Endodermal cell (in vitro differentiated cells): ENCODE measurements around the gene CHRNE. TPM values are rescaled to one million over a fixed set of nuclear protein-coding genes. Genes with fewer than 3 reads are reported as not detected.
"Not testable (repeated sequence)": the region's sequence is repeated elsewhere in the genome, so short reads cannot be mapped to it uniquely, and the experiment has no call there.

Source experiments
- DNase-seq: peaks from one replicate; pipeline ENCODE4 v3.0.0-alpha.2; 2017
- H3K27ac ChIP-seq: 2 replicates; pipeline ENCODE4 v1.5.1; 2013; ENCODE audit warnings: mild to moderate bottlenecking, low read depth, low read length, moderate library complexity
- H3K27me3 ChIP-seq: 2 replicates; pipeline ENCODE4 v1.6.1; 2013; ENCODE audit warnings: mild to moderate bottlenecking, low read length, moderate library complexity; ENCODE audit not compliant: insufficient read depth, control insufficient read depth, poor library complexity, severe bottlenecking
- H3K36me3 ChIP-seq: 2 replicates; pipeline ENCODE4 v1.7.0; 2013; ENCODE audit warnings: mild to moderate bottlenecking, low read length, moderate library complexity; ENCODE audit not compliant: control insufficient read depth, insufficient read depth
- H3K4me1 ChIP-seq: one replicate; pipeline ENCODE4 v1.7.0; 2013; ENCODE audit warnings: low read length; ENCODE audit not compliant: control insufficient read depth, insufficient read depth
- H3K4me3 ChIP-seq: 2 replicates; pipeline ENCODE4 v1.5.1; 2013; ENCODE audit warnings: mild to moderate bottlenecking, low read length, moderate library complexity
- H3K9ac ChIP-seq: 2 replicates; pipeline ENCODE4 v1.6.1; 2013; ENCODE audit warnings: mild to moderate bottlenecking, low read length, moderate library complexity; ENCODE audit not compliant: poor library complexity, severe bottlenecking; ENCODE audit errors: extremely low read depth
- H3K9me3 ChIP-seq: 2 replicates; pipeline ENCODE4 v1.6.1; 2013; ENCODE audit warnings: mild to moderate bottlenecking, low read length, moderate library complexity; ENCODE audit not compliant: control insufficient read depth
- H3K27ac Mint-ChIP-seq: 2 replicates; pipeline ENCODE4 v1.8.0; 2020; ENCODE audit warnings: mixed read lengths
- H3K27me3 Mint-ChIP-seq: 2 replicates; pipeline ENCODE4 v1.8.0; 2021; ENCODE audit warnings: mild to moderate bottlenecking, mixed read lengths; ENCODE audit not compliant: insufficient read depth
- H3K36me3 Mint-ChIP-seq: 2 replicates; pipeline ENCODE4 v1.8.0; 2020; ENCODE audit warnings: low read depth, mixed read lengths
- H3K4me1 Mint-ChIP-seq: 2 replicates; pipeline ENCODE4 v1.8.0; 2020; ENCODE audit warnings: mixed read lengths
- H3K4me3 Mint-ChIP-seq: 2 replicates; pipeline ENCODE4 v1.8.0; 2020; ENCODE audit warnings: mild to moderate bottlenecking, moderate library complexity, mixed read lengths
- H3K9me3 Mint-ChIP-seq: 2 replicates; pipeline ENCODE4 v1.8.0; 2020; ENCODE audit warnings: mild to moderate bottlenecking, mixed read lengths
- WGBS, 2 experiments: methylation state at CpG; one replicate each; pipeline versions ENCODE4 v1.1.5 to v1.1.7; 2013; ENCODE audit warnings: missing lambda C conversion rate in 2 of 2, mixed read lengths in 1 of 2; ENCODE audit not compliant: insufficient coverage in 1 of 2, insufficient read length in 1 of 2; 5-methylcytosine and 5-hydroxymethylcytosine counted together
- total RNA-seq, 2 donors: library from RNA; stranded (reverse); fragmentation: NEBNext Ultra II Directional in 1 of 2; extraction: Animal tissue kit (Norgen Biotek cat#: 25700) in 1 of 2; gene quantifications; 2 replicates in 1 of 2; 3 replicates in 1 of 2; pipeline ENCODE4 v1.2.1, GENCODE V29; 2021
- TF ChIP-seq, protein P1 (sequence below): fragments of 200-600 bp; sonication (generic); conservative IDR thresholded peaks from 2 replicates; pipeline ENCODE4 v1.5.0; 2021; ENCODE audit warnings: antibody characterized with exemption, mild to moderate bottlenecking

The CHRNE gene
- total RNA-seq, 2 donors from 2014 or later: 0.71 to 1.2 TPM

DNA sequence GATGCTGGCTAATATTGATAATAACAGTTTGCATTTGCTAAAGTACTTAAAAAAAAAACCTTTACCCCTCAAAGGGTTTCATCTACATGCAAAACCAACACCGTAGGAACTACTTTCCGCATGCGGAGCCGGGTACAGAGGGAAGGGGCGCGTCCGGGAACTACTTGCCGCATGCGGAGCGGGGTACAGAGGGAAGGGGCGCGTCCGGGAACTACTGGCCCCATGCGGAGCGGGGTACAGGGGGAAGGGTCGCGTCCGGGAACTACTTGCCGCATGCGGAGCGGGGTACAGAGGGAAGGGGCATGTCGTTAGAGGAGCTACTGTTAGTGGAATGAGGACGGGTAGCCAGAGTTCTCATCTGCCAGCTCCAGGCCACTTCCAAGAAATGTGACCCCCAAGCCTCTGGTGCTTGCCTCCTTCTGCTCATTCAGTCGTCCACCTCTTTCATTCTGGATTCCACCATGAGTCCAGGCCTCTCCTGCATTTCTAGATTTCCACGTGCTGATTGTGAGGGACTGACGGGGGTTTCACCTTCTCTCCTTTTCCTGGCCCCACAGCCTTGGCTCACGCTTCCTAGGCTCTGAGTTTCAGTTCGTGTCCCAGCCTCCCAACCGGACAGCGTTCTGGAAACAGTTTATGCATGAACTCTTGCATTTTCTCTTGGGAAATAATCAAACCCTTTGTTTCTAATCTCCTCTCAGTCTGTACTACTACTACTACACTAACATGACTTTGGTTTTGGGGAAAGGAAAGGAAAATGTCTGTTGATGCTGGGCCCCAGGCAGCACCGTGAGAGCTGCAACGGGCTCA, 42.9 kb downstream of the CHRNE start:
- Histone ChIP-seq H3K4me3 (no peak overlapping the region), H3K4me1 (peaks cover 11% of the 10 kb centered on the region), H3K36me3 (peaks cover 7% of the 10 kb centered on the region), H3K9me3 (no peaks in the 10 kb centered on the region), H3K27me3 (no peaks in the 10 kb centered on the region), H3K9ac (no peak overlapping the region), H3K27ac (no peak overlapping the region)
- no peak overlapping the region for H3K4me3 Mint-ChIP-seq
- H3K27me3 Mint-ChIP-seq: no peaks in the 10 kb centered on the region
- 83 to 88% methylated on average over 27 to 32 of the region's 32 CpGs for WGBS, 2 experiments
- TF ChIP-seq, protein P1, sequence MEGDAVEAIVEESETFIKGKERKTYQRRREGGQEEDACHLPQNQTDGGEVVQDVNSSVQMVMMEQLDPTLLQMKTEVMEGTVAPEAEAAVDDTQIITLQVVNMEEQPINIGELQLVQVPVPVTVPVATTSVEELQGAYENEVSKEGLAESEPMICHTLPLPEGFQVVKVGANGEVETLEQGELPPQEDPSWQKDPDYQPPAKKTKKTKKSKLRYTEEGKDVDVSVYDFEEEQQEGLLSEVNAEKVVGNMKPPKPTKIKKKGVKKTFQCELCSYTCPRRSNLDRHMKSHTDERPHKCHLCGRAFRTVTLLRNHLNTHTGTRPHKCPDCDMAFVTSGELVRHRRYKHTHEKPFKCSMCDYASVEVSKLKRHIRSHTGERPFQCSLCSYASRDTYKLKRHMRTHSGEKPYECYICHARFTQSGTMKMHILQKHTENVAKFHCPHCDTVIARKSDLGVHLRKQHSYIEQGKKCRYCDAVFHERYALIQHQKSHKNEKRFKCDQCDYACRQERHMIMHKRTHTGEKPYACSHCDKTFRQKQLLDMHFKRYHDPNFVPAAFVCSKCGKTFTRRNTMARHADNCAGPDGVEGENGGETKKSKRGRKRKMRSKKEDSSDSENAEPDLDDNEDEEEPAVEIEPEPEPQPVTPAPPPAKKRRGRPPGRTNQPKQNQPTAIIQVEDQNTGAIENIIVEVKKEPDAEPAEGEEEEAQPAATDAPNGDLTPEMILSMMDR: no peak
- peaks cover 43% of the 10 kb centered on the region for H3K4me1 Mint-ChIP-seq
- peak overlapping the region; percentile 57 for H3K27ac Mint-ChIP-seq
- no peak for DNase-seq
- no peaks in the 10 kb centered on the region for H3K9me3 Mint-ChIP-seq
- H3K36me3 Mint-ChIP-seq: peaks cover 10% of the 10 kb centered on the region

DNA sequence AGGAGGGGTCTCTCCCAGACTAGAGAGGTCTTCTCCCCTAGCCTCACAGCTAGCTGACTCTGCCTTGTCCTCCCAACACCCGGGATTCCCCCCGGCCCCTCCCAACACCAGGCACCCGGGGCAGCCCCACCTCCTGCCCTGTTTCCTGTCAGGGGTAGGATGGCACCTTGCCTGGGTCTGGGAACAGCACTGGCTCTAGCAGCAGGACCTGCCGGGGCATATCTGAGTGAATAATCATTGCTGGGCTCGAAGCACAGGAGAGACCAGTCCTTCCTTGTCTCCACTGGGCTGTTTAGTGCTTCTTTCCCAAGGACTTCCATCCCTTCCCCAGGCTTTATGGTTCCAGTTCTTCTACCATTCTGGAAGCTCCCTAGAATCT, 44.0 kb downstream of the CHRNE start:
- WGBS, 2 experiments: 27 to 44% methylated on average over 5 of the region's 5 CpGs
- H3K9me3 ChIP-seq: no peaks in the 10 kb centered on the region
- H3K9ac ChIP-seq: no peak overlapping the region
- peaks cover 11% of the 10 kb centered on the region for H3K4me1 ChIP-seq
- peak overlapping the region; percentile 49 for H3K27ac Mint-ChIP-seq
- H3K36me3 Mint-ChIP-seq: peaks cover 15% of the 10 kb centered on the region
- H3K4me3 Mint-ChIP-seq: no peak overlapping the region
- peak overlapping the region; percentile 24 for H3K27ac ChIP-seq
- peaks cover 7% of the 10 kb centered on the region for H3K36me3 ChIP-seq
- no peak overlapping the region for H3K4me3 ChIP-seq
- no peaks in the 10 kb centered on the region for H3K27me3 Mint-ChIP-seq
- peak; percentile 79 for DNase-seq
- no peaks in the 10 kb centered on the region for H3K27me3 ChIP-seq
- no peaks in the 10 kb centered on the region for H3K9me3 Mint-ChIP-seq
- peaks cover 50% of the 10 kb centered on the region for H3K4me1 Mint-ChIP-seq
- TF ChIP-seq, protein P1: no peak

- Mint-ChIP-seq H3K9me3 (no peaks in the 10 kb centered on the region), H3K36me3 (peaks cover 15% of the 10 kb centered on the region), H3K4me1 (peaks cover 54% of the 10 kb centered on the region), H3K27me3 (no peaks in the 10 kb centered on the region), H3K27ac (peak overlapping the region; percentile 49), H3K4me3 (no peak overlapping the region)
- Histone ChIP-seq H3K9ac (no peak overlapping the region), H3K9me3 (no peaks in the 10 kb centered on the region), H3K27me3 (no peaks in the 10 kb centered on the region), H3K4me1 (peaks cover 11% of the 10 kb centered on the region), H3K36me3 (peaks cover 7% of the 10 kb centered on the region), H3K27ac (peak overlapping the region; percentile 24), H3K4me3 (no peak overlapping the region)
- 59 to 73% methylated on average over 3 to 7 of the region's 7 CpGs for WGBS, 2 experiments
- TF ChIP-seq, protein P1: no peak
- peak; percentile 66 for DNase-seq
Observed at GRCh38 chr17:4858068-4858881, 44.6 kb downstream of the CHRNE start.

DNA sequence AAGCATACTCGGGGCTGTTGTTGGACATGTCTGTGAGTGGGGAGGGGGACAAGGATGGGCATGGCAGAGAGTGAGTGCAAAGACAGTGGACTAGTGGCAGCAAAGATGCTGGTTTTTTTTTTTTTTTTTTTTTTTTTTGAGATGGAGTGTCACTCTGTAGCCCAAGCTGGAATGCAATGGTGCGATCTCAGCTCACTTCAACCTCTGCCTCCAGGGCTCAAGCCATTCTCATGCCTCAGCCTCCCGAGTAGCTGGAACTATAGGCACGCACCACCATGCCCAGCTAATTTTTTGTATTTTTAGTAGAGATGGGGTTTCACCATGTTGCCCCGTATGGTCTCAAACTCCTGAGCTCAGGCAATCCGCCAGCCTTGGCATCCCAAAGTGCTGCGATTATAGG, 45.6 kb downstream of the CHRNE start:
- WGBS, 2 experiments: 83 to 88% methylated on average over 5 to 7 of the region's 7 CpGs

More for the DNA sequence above, 45.6 kb downstream of the CHRNE start:
- H3K4me1 ChIP-seq: peaks cover 11% of the 10 kb centered on the region
- not testable (repeated sequence) for H3K27ac ChIP-seq, H3K9me3 Mint-ChIP-seq, H3K9me3 ChIP-seq, H3K9ac ChIP-seq, H3K27ac Mint-ChIP-seq, H3K27me3 ChIP-seq, H3K4me3 Mint-ChIP-seq, H3K27me3 Mint-ChIP-seq, H3K4me3 ChIP-seq, H3K36me3 ChIP-seq, DNase-seq
- peaks cover 54% of the 10 kb centered on the region for H3K4me1 Mint-ChIP-seq
- peaks cover 15% of the 10 kb centered on the region for H3K36me3 Mint-ChIP-seq
